Fibroblast of mammary gland (primary cell): ENCODE data around the gene ERFE.
"Not testable (repeated sequence)": the region's sequence is repeated elsewhere in the genome, so short reads cannot be mapped to it uniquely, and the experiment has no call there.

ENCODE experiments used
- DNase-seq: peaks from one replicate; pipeline ENCODE4 v3.0.0-alpha.2; 2010; ENCODE audit warnings: low read depth
- H3K4me3 ChIP-seq: 2 replicates; pipeline ENCODE4 v1.5.1; 2011; ENCODE audit warnings: low read depth, mild to moderate bottlenecking, low read length, moderate library complexity; ENCODE audit not compliant: control insufficient read depth
- CTCF ChIP-seq: conservative IDR thresholded peaks from 2 replicates; pipeline ENCODE4 v1.5.1; 2011; ENCODE audit warnings: low read depth, low read length, inconsistent platforms; ENCODE audit not compliant: control insufficient read depth, insufficient read depth

Gene ERFE

GRCh38 chr2:238168196-238169047 is 9.7 kb downstream of the ERFE start:
- no peak overlapping the region for H3K4me3 ChIP-seq
- TF ChIP-seq CTCF: no peak
- DNase-seq: no peak

GRCh38 chr2:238169048-238169707 is 10.4 kb downstream of the ERFE start:
- DNase-seq: peak; percentile 97
- peak overlapping the region; percentile 39 for H3K4me3 ChIP-seq

GRCh38 chr2:238169708-238170251 is 11.0 kb downstream of the ERFE start:
- H3K4me3 ChIP-seq: peak overlapping the region; percentile 39
- TF ChIP-seq CTCF: no peak
- DNase-seq: peak; percentile 100

More at GRCh38 chr2:238169048-238169707, 10.4 kb downstream of the ERFE start:
- TF ChIP-seq CTCF: no peak

- no peak for TF ChIP-seq CTCF
- no peak overlapping the region for H3K4me3 ChIP-seq
- DNase-seq: peak; percentile 49
Observed at GRCh38 chr2:238170386-238171071, 11.8 kb downstream of the ERFE start.

GRCh38 chr2:238171072-238171431 is 12.3 kb downstream of the ERFE start:
- H3K4me3 ChIP-seq, DNase-seq: not testable (repeated sequence)

GRCh38 chr2:238171575-238172187 is 12.9 kb downstream of the ERFE start:
- no peak overlapping the region for H3K4me3 ChIP-seq
- no peak for DNase-seq
- TF ChIP-seq CTCF: no peak

GRCh38 chr2:238172439-238172838 is 13.7 kb downstream of the ERFE start:
- no peak overlapping the region for H3K4me3 ChIP-seq
- DNase-seq: no peak
- no peak for TF ChIP-seq CTCF
